HK-2 (cell line): ENCODE data around the gene ZNF860.
"Not testable (repeated sequence)": the region's sequence is repeated elsewhere in the genome, so short reads cannot be mapped to it uniquely, and the experiment has no call there.

Experiments used
- DNase-seq: peaks from one replicate; pipeline ENCODE4 v3.0.0-alpha.2; 2018; ENCODE audit not compliant: unreplicated experiment

The ZNF860 gene

GRCh38 chr3:31996195-31996594, 14.6 kb downstream of the ZNF860 start:
- no peak for DNase-seq

GRCh38 chr3:31997500-31997899, 15.9 kb downstream of the ZNF860 start:
- no peak for DNase-seq

- no peak for DNase-seq
These were observed 18.4 kb downstream of the ZNF860 start for GRCh38 chr3:31999907-32000439.

GRCh38 chr3:32000877-32001276, 19.3 kb downstream of the ZNF860 start:
- DNase-seq: no peak

GRCh38 chr3:32002561-32003368, 21.2 kb downstream of the ZNF860 start:
- no peak for DNase-seq

- no peak for DNase-seq
These were observed 21.8 kb downstream of the ZNF860 start for GRCh38 chr3:32003380-32003779.

- DNase-seq: no peak
These were observed 22.7 kb downstream of the ZNF860 start for GRCh38 chr3:32004113-32004765.

- no peak for DNase-seq
These were observed 27.6 kb downstream of the ZNF860 start for GRCh38 chr3:32009101-32009500.

- DNase-seq: no peak
These were observed 28.4 kb downstream of the ZNF860 start for GRCh38 chr3:32009957-32010356.

GRCh38 chr3:32010699-32011098, 29.1 kb downstream of the ZNF860 start:
- not testable (repeated sequence) for DNase-seq

- not testable (repeated sequence) for DNase-seq
These were observed 34.1 kb downstream of the ZNF860 start for GRCh38 chr3:32015638-32016037.

GRCh38 chr3:32017286-32017685, 35.7 kb downstream of the ZNF860 start:
- DNase-seq: no peak

GRCh38 chr3:32018757-32019564, 37.4 kb downstream of the ZNF860 start:
- DNase-seq: no peak

- no peak for DNase-seq
These were observed 39.6 kb downstream of the ZNF860 start for GRCh38 chr3:32021155-32021554.

GRCh38 chr3:32021748-32022147, 40.2 kb downstream of the ZNF860 start:
- no peak for DNase-seq

GRCh38 chr3:32022947-32023346, 41.4 kb downstream of the ZNF860 start:
- DNase-seq: no peak

- no peak for DNase-seq
These were observed 45.0 kb downstream of the ZNF860 start for GRCh38 chr3:32026593-32026992.

- DNase-seq: no peak
These were observed 56.4 kb downstream of the ZNF860 start for GRCh38 chr3:32037932-32038267.

GRCh38 chr3:32041316-32041715, 59.8 kb downstream of the ZNF860 start:
- no peak for DNase-seq
